Spleen (tissue), 13 donors: Measurements from ENCODE around the gene RSPO1. TPM values are rescaled to one million over a fixed set of nuclear protein-coding genes. Genes with fewer than 3 reads are reported as not detected.
"Not testable (repeated sequence)": the region's sequence is repeated elsewhere in the genome, so short reads cannot be mapped to it uniquely, and the experiment has no call there.

ENCODE experiments used
- DNase-seq: peaks from one replicate; pipeline ENCODE4 v3.0.0-alpha.2; 2020
- H3K27ac ChIP-seq, 8 donors: fragments of 200-600 bp; sonication (generic) in 7 of 8; 1 replicate in 4 of 8; 2 replicates in 4 of 8; pipeline versions ENCODE4 v1.5.0 to v1.8.0; 2016 to 2021; ENCODE audit warnings: inconsistent platforms in 4 of 8, mild to moderate bottlenecking in 4 of 8, moderate library complexity in 1 of 8
- H3K27me3 ChIP-seq, 7 donors: fragments of 200-600 bp; sonication (generic) in 6 of 7; replicated peaks in 1 of 7; 1 replicate in 4 of 7; 2 replicates in 3 of 7; pipeline versions ENCODE4 v1.5.0 to v1.8.0; 2016 to 2021; ENCODE audit warnings: inconsistent platforms in 3 of 7, mild to moderate bottlenecking in 1 of 7
- H3K36me3 ChIP-seq, 6 donors: fragments of 200-600 bp; sonication (generic) in 5 of 6; 1 replicate in 4 of 6; 2 replicates in 2 of 6; pipeline versions ENCODE4 v1.5.0 to v1.8.0; 2016 to 2021; ENCODE audit warnings: inconsistent platforms in 2 of 6
- H3K4me1 ChIP-seq, 6 donors: fragments of 200-600 bp; sonication (generic) in 5 of 6; 1 replicate in 3 of 6; 2 replicates in 3 of 6; pipeline versions ENCODE4 v1.5.0 to v1.8.0; 2016 to 2021; ENCODE audit warnings: inconsistent platforms in 3 of 6
- H3K4me3 ChIP-seq, 8 donors: fragments of 200-600 bp; sonication (generic) in 7 of 8; 1 replicate in 4 of 8; 2 replicates in 4 of 8; pipeline versions ENCODE4 v1.5.0 to v1.8.0; 2016 to 2021; ENCODE audit warnings: inconsistent platforms in 4 of 8, mild to moderate bottlenecking in 4 of 8, moderate library complexity in 2 of 8
- H3K9me3 ChIP-seq, 8 donors: fragments of 200-600 bp; sonication (generic) in 7 of 8; 1 replicate in 4 of 8; 2 replicates in 4 of 8; pipeline versions ENCODE4 v1.5.0 to v1.8.0; 2016 to 2021; ENCODE audit warnings: inconsistent platforms in 4 of 8
- CTCF ChIP-seq, 11 experiments: fragments of 200-600 bp in 7 of 11; fragments of 450-650 bp in 4 of 11; sonication (generic) in 4 of 11; IDR thresholded peaks in 8 of 11; conservative IDR thresholded peaks in 3 of 11; 1 replicate in 7 of 11; 2 replicates in 4 of 11; pipeline versions ENCODE4 v1.4.0 to v1.8.0; 2016 to 2021; ENCODE audit warnings: antibody characterized with exemption in 11 of 11, inconsistent platforms in 4 of 11, mild to moderate bottlenecking in 1 of 11
- POLR2A ChIP-seq, 3 donors: fragments of 450-650 bp; IDR thresholded peaks; one replicate each; pipeline ENCODE4 v1.5.1; 2017; ENCODE audit warnings: antibody characterized with exemption in 3 of 3, mild to moderate bottlenecking in 1 of 3
- POLR2AphosphoS5 ChIP-seq, 3 donors: sonication (generic); formaldehyde crosslinking; IDR thresholded peaks; one replicate each; pipeline ENCODE4 v1.5.1; 2017; ENCODE audit warnings: antibody characterized with exemption in 3 of 3
- WGBS, 5 donors: extraction: QIAGEN DNeasy Blood & Tissue Kit in 3 of 5; methylation state at CpG; one replicate each; pipeline versions ENCODE4 v1.1.5 to v1.1.7; 2013 to 2018; 5-methylcytosine and 5-hydroxymethylcytosine counted together
- intact Hi-C: fragments of 100-400 bp; cut with DNase I; formaldehyde crosslinking; loops from one replicate; pipeline ENCODE4 v1.15.0; 2023; ENCODE audit warnings: low total_unique reads
- long read RNA-seq, 2 donors: transcript quantifications; one replicate each; lab custom pipeline, GENCODE V29; 2026
- polyA plus RNA-seq, 3 donors: library from polyadenylated mRNA; stranded (reverse); fragments of 200-250 nt; gene quantifications; one replicate each; pipeline ENCODE4 v1.2.1, GENCODE V29; 2013
- total RNA-seq, 7 donors: library from RNA; depleted of rRNA in 3 of 7; stranded (reverse); fragments of >200 nt in 3 of 7; fragmentation: NEBNext Ultra II Directional in 4 of 7; extraction: Animal tissue kit (Norgen Biotek cat#: 25700) in 4 of 7; gene quantifications; one replicate each; pipeline versions ENCODE4 v1.1.0 to v1.2.1, GENCODE V29; 2016 to 2021
- donor health status: healthy with polysubstance abuse.
- donor health status: DM: no; HTN: no; CAD: no; lungs with moderate emphysema.
- donor health status: DM: no; HTN: no; CAD: no.
- donor health status: Bipolar disorder and iron deficiency.
- donor health status: healthy.
- donor health status: DM: no; HTN: no; CAD: no.
- donor health status: DM: yes; HTN: yes; CAD: no.

The RSPO1 gene
- total RNA-seq (1 to 10 TPM in 1 of 7 donors, under 1 TPM in 5, not detected in 1; 0.37 to 1.0 (median 0.53) TPM), polyA plus RNA-seq (under 1 TPM; 0.20 to 0.50 (median 0.48) TPM)
- long read RNA-seq, donor 1, result 0 reads
- long read RNA-seq, donor 2, result 0 reads

GRCh38 chr1:37634244-37634991, at the start of gene RSPO1:
Gene RSPO1 (minus strand): TSS chr1:37634892. CDS start chr1:37629661, 5,231 bp downstream.
- Histone ChIP-seq H3K4me3 (peak within 1 kb of the TSS in 7 of 8 donors; percentile 17 to 60 (median 21)), H3K27ac (no peak within 1 kb of the TSS), H3K36me3 (no peaks in the 10 kb centered on the region), H3K9me3 (no peaks in the 10 kb centered on the region), H3K4me1 (peaks cover 0 to 22% (median 14%) of the 10 kb centered on the region in 6 donors), H3K27me3 (peaks cover 4 to 100% (median 66%) of the 10 kb centered on the region in 7 donors)
- intact Hi-C loops, result no loop called here
- WGBS, 5 donors, result 2 to 5% (median 3%) methylated on average over 39 to 72 of the region's 72 CpGs
- DNase-seq, result no peak
- no peak for TF ChIP-seq POLR2A (IDR thresholded peaks at IDR 0.05)
- TF ChIP-seq POLR2AphosphoS5 (IDR thresholded peaks at IDR 0.05), result no peak
- TF ChIP-seq CTCF (IDR thresholded peaks at IDR 0.05 in 8 of 11, conservative IDR thresholded peaks at IDR 0.05 in 3 of 11), result no peak

- H3K27me3 ChIP-seq, H3K27ac ChIP-seq, H3K4me3 ChIP-seq, intact Hi-C loops, DNase-seq, H3K9me3 ChIP-seq: not testable (repeated sequence)
- H3K4me1 ChIP-seq, result peaks cover 8 to 26% (median 16%) of the 10 kb centered on the region in 6 donors
- H3K36me3 ChIP-seq, result peaks cover 0 to 85% (median 54%) of the 10 kb centered on the region in 6 donors
- WGBS, 5 donors, result 90 to 95% (median 91%) methylated on average over 9 of the region's 9 CpGs
Observed at GRCh38 chr1:37684182-37684581, 49.5 kb upstream of the RSPO1 start.

GRCh38 chr1:37682334-37682987, 47.8 kb upstream of the RSPO1 start:
- WGBS, 5 donors, result 67 to 79% (median 74%) methylated on average over 5 of the region's 5 CpGs
- H3K4me1 ChIP-seq, result peaks cover 0 to 9% (median 3%) of the 10 kb centered on the region in 6 donors
- peak; percentile 75 to 92 (median 84) for TF ChIP-seq CTCF (IDR thresholded peaks at IDR 0.05 in 8 of 11, conservative IDR thresholded peaks at IDR 0.05 in 3 of 11)
- TF ChIP-seq POLR2AphosphoS5 (IDR thresholded peaks at IDR 0.05), result no peak
- no peaks in the 10 kb centered on the region for H3K9me3 ChIP-seq
- H3K27ac ChIP-seq, result no peak overlapping the region
- H3K27me3 ChIP-seq, result no peaks in the 10 kb centered on the region
- intact Hi-C loops, result loop anchor here (2.0 kb wide), 1 partner anchor 78 kb away; no protein-coding TSS in a partner anchor
- peaks cover 0 to 74% (median 51%) of the 10 kb centered on the region in 6 donors for H3K36me3 ChIP-seq
- H3K4me3 ChIP-seq, result no peak overlapping the region
- peak; percentile 84 for DNase-seq

- 86 to 98% (median 94%) methylated on average over 3 of the region's 3 CpGs for WGBS, 5 donors
- TF ChIP-seq POLR2A (IDR thresholded peaks at IDR 0.05), result no peak
- no peak for TF ChIP-seq POLR2AphosphoS5 (IDR thresholded peaks at IDR 0.05)
- no peak for TF ChIP-seq CTCF (IDR thresholded peaks at IDR 0.05 in 8 of 11, conservative IDR thresholded peaks at IDR 0.05 in 3 of 11)
- Histone ChIP-seq H3K9me3 (no peaks in the 10 kb centered on the region), H3K27ac (no peak overlapping the region), H3K36me3 (peaks cover 0 to 58% (median 42%) of the 10 kb centered on the region in 6 donors), H3K4me3 (no peak overlapping the region), H3K27me3 (no peaks in the 10 kb centered on the region), H3K4me1 (peaks cover 0 to 16% (median 6%) of the 10 kb centered on the region in 6 donors)
- intact Hi-C loops, result no loop called here
- no peak for DNase-seq
Observed at GRCh38 chr1:37680933-37681332, 46.2 kb upstream of the RSPO1 start.
